M059J (cell line): Measurements from ENCODE around the gene ZNF519. TPM values are rescaled to one million over a fixed set of nuclear protein-coding genes. Genes with fewer than 3 reads are reported as not detected.
"Not testable (repeated sequence)": the region's sequence is repeated elsewhere in the genome, so short reads cannot be mapped to it uniquely, and the experiment has no call there.

ENCODE experiments used
- DNase-seq: peaks from one replicate; pipeline ENCODE4 v3.0.0-alpha.2; 2012; ENCODE audit warnings: low read depth
- total RNA-seq: library from RNA; depleted of rRNA; stranded (reverse); fragments of >200 nt; shearing (Covaris generic); gene quantifications from 2 replicates; pipeline ENCODE4 v1.2.3, GENCODE V29; 2014

Gene ZNF519
- total RNA-seq, 1 experiment from 2014 or later = 6.2 TPM

- DNase-seq = not testable (repeated sequence)
These were observed 16.0 kb upstream of the ZNF519 start for GRCh38 chr18:14147935-14148865.

GRCh38 chr18:14146771-14147170 is 14.5 kb upstream of the ZNF519 start:
- not testable (repeated sequence) for DNase-seq

GRCh38 chr18:14145581-14146338 is 13.5 kb upstream of the ZNF519 start:
- not testable (repeated sequence) for DNase-seq

GRCh38 chr18:14145021-14145420 is 12.8 kb upstream of the ZNF519 start:
- not testable (repeated sequence) for DNase-seq

GRCh38 chr18:14144628-14144895 is 12.3 kb upstream of the ZNF519 start:
- DNase-seq = no peak

DNA sequence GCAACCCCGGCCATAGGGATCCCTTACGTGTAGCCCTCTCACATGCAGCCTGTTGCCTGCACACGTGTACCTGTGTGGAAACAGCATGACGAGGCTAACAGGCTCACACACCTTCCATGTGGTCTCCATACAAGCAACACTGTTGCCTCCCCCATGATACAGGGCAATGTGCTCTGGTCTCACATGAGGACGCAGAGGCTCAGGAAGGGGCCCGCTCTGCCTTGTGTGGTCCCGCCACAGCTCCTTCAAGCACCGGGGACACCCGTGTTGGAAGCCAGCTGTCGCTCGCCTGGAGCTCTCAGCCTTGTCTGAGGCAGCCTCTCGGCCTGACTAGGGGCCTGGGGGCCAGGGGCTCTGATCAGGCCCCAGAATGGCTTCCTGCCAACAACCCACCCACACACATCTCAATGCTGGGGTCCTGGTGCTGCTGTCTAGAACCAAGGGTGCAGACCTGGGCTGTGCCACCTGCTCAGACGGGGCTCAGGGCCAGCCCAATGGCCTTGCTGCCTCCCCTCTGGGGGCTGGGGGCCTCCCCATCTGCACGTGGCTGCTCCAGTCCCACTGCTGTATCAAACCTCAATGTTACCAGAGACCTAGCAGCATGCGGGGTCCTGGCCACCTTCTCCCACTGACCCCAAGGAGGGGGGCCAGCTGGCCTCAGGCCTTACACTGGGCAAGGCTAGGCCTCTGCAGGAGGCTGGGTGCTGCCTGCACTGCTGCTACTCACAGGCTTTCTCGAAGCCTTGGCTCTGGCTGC is 11.8 kb upstream of the ZNF519 start:
- DNase-seq = not testable (repeated sequence)

DNA sequence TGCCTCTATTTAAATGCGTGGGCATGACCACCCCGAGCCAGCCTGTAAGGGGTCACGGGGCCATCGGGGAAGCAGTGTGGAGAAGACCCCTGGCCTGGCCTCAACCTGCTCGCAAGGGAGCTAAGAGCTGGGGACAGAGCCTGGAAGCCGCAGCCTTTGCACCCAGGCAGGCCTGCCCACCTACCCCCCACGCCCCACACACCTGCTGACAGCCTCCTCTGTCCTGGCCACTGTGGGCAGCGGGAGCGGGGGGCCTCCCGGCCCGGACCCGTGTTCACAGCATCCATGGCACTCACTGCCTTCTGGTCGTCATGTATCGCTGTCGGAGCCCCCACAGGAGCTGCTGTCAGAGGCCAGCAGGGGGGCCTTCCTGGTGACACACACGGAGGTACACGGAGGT is 11.2 kb upstream of the ZNF519 start:
- DNase-seq = not testable (repeated sequence)

GRCh38 chr18:14142177-14142576 is 9.9 kb upstream of the ZNF519 start:
- DNase-seq = not testable (repeated sequence)

GRCh38 chr18:14139583-14139982 is 7.3 kb upstream of the ZNF519 start:
- DNase-seq = not testable (repeated sequence)

DNA sequence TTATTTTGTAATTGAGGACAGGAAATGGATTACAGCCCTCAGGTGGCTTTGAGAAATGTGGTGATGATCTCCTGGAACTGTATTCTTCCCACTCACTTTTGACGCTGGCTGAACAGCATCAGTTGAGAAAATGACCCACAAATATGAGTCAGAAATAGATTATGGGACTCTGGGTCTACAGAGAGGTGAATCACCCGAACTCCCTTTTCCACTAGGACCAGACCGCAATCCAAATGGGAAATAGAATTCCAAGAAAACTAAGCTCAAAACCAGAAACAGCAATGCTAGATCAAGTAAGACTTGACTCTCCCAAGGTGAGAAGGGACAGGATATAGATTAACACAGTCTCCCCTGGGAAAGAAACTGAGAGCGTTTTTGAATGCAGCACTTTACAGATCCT is 5.7 kb upstream of the ZNF519 start:
- peak; percentile 51 for DNase-seq

- DNase-seq = not testable (repeated sequence)
These were observed 452 bp downstream of the ZNF519 start for GRCh38 chr18:14131696-14132270.

DNA sequence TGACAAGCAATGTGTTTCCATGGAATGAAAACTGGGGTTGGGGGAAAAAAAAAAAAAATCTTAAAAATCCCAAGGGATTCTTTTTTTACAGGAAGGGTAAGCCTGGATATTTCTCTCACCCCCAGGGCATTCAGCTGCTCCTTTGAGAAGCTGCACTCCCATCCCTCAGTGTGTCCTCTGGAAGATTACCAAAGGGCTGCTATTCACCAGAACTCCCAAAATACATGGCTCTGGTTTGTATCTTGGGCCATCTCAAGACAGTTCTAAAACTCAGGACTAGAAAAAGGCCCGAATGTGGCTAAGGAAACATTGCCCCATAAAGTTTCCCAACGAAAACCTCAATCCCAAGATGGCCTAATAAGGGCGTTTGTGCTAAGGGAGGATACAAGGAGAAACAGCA is 1.4 kb downstream of the ZNF519 start:
- peak; percentile 0 for DNase-seq

DNA sequence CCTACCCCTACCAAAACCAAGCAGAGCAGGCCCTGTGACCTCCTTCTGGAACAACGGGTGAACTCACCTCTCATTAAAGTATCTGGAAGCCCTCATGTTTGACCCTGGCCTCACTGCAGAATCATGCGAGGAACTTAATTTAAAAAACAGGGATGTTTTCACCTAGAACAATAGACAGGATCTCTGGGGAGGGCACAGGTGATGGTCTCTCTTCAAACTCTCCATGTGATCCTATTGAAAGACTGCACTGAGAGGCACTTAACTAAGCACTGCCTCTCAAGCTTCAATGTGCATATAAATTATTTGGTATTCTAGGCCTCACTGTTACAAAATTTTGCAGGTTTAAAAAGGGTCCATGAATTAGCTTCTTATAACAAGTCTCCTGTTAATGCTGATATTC is 7.5 kb downstream of the ZNF519 start:
- DNase-seq = no peak

GRCh38 chr18:14122097-14122496 is 10.1 kb downstream of the ZNF519 start:
- DNase-seq = no peak

- DNase-seq = no peak
These were observed 11.3 kb downstream of the ZNF519 start for GRCh38 chr18:14120926-14121325.

DNA sequence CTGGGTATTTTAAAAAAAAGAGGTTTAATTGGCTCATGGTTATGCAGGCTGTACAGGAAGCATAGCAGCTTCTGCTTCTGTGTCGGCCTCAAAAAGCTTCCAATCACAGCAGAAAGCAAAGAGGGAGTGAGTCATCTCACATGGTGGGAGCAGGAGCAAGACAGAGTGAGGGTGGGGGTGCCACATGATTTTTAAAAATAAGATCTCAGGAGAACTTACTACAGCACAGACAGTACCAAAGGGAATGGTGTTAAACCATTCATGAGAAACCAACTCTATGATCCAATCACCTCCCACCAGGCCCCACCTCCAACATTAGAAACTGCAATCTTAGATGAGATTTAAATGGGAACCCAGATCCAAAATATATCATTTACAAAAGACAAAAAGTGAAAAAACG is 14.6 kb downstream of the ZNF519 start:
- no peak for DNase-seq

DNA sequence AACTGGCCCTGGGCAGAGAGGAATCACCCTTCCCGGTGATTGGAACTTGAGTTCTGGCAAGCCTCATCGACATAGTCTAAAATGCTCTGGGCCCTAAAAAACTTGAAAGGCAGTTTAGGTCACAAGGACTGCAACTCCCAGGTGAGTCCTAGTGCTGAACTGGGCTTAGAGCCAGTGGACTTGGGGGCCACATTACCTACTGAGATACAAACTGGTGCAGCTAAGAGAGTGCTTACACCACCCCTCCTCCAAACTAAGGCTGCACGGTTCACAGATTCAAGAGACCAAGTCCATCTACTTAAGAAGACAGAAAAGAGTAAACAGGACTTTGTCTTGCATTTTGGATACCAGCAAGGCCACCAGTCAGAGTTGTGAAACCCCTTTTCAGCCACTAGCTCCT is 25.3 kb downstream of the ZNF519 start:
- DNase-seq = no peak

DNA sequence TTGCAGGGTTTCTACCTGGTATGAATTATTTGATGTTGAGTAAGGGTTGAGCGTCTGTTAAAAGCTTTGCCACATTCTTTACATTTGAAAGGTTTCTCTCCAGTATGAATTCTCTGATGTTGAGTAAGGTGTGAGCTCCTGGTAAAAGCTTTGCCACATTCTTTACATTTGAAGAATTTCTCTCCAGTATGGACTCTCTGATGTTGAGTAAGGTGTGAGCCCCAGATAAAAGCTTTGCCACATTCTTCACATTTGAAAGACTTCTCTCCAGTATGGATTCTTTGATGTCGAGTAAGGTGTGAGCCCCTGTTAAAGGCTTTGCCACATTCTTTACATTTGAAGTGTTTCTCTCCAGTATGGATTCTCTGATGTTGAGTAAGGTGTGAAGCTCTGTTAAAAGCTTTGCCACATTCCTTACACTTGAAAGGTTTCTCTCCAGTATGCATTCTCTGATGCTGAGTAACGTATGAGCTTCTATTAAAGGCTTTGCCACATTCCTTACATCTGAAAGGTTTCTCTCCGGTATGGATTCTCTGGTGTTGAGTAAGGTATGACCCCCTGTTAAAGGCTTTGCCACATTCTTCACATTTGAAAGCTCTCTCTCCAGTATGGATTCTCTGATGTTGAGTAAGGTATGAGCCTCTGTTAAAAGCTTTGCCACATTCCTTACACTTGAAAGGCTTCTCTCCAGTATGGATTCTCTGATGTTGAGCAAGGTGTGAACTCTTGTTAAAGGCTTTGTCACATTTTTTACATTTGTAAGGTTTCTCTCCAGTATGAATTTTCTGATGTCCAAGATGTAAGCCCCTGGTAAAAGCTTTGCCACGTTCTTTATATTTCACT is 27.1 kb downstream of the ZNF519 start:
- DNase-seq = peak; percentile 16

DNA sequence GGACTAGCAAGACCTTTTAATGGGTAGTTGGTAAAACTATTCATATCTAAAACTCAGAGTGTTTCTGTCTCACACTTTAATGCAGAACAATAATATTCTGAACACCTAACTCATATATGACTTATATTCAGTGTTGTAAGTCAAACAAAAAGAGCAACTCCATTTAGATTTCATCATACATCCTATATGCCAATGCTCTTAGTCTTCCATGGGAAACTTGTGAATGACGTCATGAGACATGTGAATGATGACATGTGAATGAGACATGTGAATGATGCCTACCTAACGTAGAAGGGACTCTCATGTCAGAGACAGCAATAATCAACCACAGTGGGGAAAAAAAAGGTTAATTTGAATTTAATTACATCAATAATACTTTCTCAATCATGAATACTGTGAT is 28.0 kb downstream of the ZNF519 start:
- DNase-seq = no peak

- no peak for DNase-seq
These were observed 31.5 kb downstream of the ZNF519 start for GRCh38 chr18:14100503-14101286.
